Panc1 (cell line): ENCODE data around the gene SLC1A2. TPM values are rescaled to one million over a fixed set of nuclear protein-coding genes. Genes with fewer than 3 reads are reported as not detected.

Experiments
- ATAC-seq: fragments of 200-7000 bp; cut with Tn5 transposase; 2 replicates; pipeline ENCODE4 v1.9.1; 2020; ENCODE audit warnings: mild to moderate bottlenecking, moderate library complexity
- BruUV-seq: library from RNA; stranded (reverse); fragments of 400-500 nt; replicated peaks from 2 replicates; lab custom pipeline; 2021; lab: Mats Ljungman, UMichigan
- CTCF ChIA-PET: fragments of 300-600 bp; sonication (Branson Sonifier 250); formaldehyde crosslinking; loops from one replicate; lab custom pipeline; 2022; ENCODE audit warnings: antibody characterized with exemption; lab: Charles Lee
- POLR2A ChIA-PET: fragments of 300-600 bp; sonication (Branson Sonifier 250); formaldehyde crosslinking; loops from one replicate; lab custom pipeline; 2022; ENCODE audit warnings: antibody characterized with exemption; lab: Charles Lee
- DNase-seq: peaks from one replicate; pipeline ENCODE4 v3.0.0-alpha.2; 2010; ENCODE audit warnings: low read depth, low spot score
- H3K27ac ChIP-seq: 2 replicates; pipeline ENCODE4 v1.5.1; 2011; ENCODE audit warnings: mild to moderate bottlenecking, low read length, inconsistent platforms
- H3K27me3 ChIP-seq: fragments of 200-500 bp; sonication (Bioruptor generic); 2 replicates; pipeline ENCODE4 v1.6.0; 2014; ENCODE audit warnings: low read length, inconsistent platforms; ENCODE audit not compliant: control insufficient read depth, insufficient read depth
- H3K36me3 ChIP-seq: fragments of 200-500 bp; sonication (Bioruptor generic); 2 replicates; pipeline ENCODE4 v1.5.1; 2014; ENCODE audit warnings: inconsistent platforms, mild to moderate bottlenecking, low read length, moderate library complexity; ENCODE audit not compliant: control insufficient read depth, insufficient read depth
- H3K4me1 ChIP-seq: 2 replicates; pipeline ENCODE4 v1.5.1; 2011; ENCODE audit warnings: inconsistent platforms, mild to moderate bottlenecking, low read length, moderate library complexity; ENCODE audit not compliant: control insufficient read depth, insufficient read depth
- H3K4me3 ChIP-seq, 2 experiments: 2 replicates each; pipeline ENCODE4 v1.5.1; 2011 to 2012; ENCODE audit warnings: low read depth in 2 of 2, low read length in 2 of 2, mild to moderate bottlenecking in 2 of 2, inconsistent platforms in 1 of 2, moderate library complexity in 1 of 2
- H3K9me3 ChIP-seq: fragments of 200-500 bp; sonication (Bioruptor generic); 2 replicates; pipeline ENCODE4 v1.5.1; 2014; ENCODE audit warnings: low read depth, mild to moderate bottlenecking, inconsistent platforms, low read length, moderate library complexity; ENCODE audit not compliant: control insufficient read depth, insufficient read depth
- POLR2AphosphoS5 ChIP-seq: IDR thresholded peaks from 2 replicates; pipeline ENCODE4 v1.6.1; 2012; ENCODE audit warnings: mild to moderate bottlenecking, low read depth, low read length, moderate library complexity
- REST ChIP-seq, 2 experiments: IDR thresholded peaks; 2 replicates each; pipeline ENCODE4 v1.6.1; 2011 to 2012; ENCODE audit warnings: low read depth in 2 of 2, control low read depth in 1 of 2, low read length in 1 of 2, mild to moderate bottlenecking in 1 of 2, moderate library complexity in 1 of 2; ENCODE audit not compliant: insufficient read depth in 1 of 2
- SIN3A ChIP-seq: IDR thresholded peaks from 2 replicates; pipeline ENCODE4 v1.6.1; 2012; ENCODE audit warnings: low read depth, mild to moderate bottlenecking, low read length, moderate library complexity, borderline replicate concordance; ENCODE audit not compliant: insufficient read depth
- TCF7L2 ChIP-seq: IDR thresholded peaks from 2 replicates; pipeline ENCODE4 v1.6.1; 2011; ENCODE audit warnings: mild to moderate bottlenecking, low read depth, low read length, inconsistent platforms
- in situ Hi-C: cut with HindIII; loops from 2 replicates; pipeline ENCODE4 v1.10.0; 2016; ENCODE audit warnings: low sequenced_read_pairs, low pct_unique_long_range_greater_than_20kb
- intact Hi-C: fragments of 100-400 bp; cut with micrococcal nuclease; formaldehyde crosslinking; loops from one replicate; pipeline ENCODE4 v1.10.0; 2022; ENCODE audit not compliant: unreplicated experiment
- total RNA-seq: library from RNA; stranded (reverse); gene quantifications from one replicate; pipeline ENCODE4 v1.2.1, GENCODE V29; 2021; ENCODE audit not compliant: unreplicated experiment
- TF ChIP-seq, protein P1 (sequence below): fragments of 450-650 bp; IDR thresholded peaks from 2 replicates; pipeline ENCODE4 v1.5.1; 2017; ENCODE audit warnings: mild to moderate bottlenecking

Gene SLC1A2
- total RNA-seq, 1 experiment from 2014 or later: 0.21 TPM

DNA sequence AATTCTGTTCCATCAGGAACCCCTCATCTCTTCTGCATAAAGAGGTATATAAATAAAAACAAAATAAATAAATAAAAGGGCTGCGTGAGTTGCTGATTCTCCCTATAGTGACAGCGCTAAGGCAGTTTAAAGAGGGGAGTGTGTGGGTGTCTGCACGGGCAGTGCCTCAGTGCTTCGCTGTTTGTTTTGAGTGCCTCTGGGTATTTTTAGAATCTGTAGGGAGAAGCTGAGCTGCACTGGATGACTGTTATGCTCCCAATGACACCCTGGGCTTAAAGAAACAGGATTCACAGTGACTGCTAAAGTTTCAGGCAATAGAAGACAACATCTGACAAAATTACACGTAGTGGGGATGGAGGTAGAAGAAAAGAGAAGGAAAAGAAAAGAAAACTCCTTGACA is 38.8 kb downstream of the SLC1A2 start:
- intact Hi-C loops (no loop called here), in situ Hi-C loops (no loop called here)
- DNase-seq: no peak
- BruUV-seq: no TSS peak
- Histone ChIP-seq H3K4me3 (no peak overlapping the region), H3K27ac (peak overlapping the region; percentile 39; the same call in 1 of the 2 replicates), H3K4me1 (no peaks in the 10 kb centered on the region), H3K36me3 (no peaks in the 10 kb centered on the region), H3K9me3 (no peaks in the 10 kb centered on the region), H3K27me3 (no peaks in the 10 kb centered on the region)
- no peak for ATAC-seq
- POLR2A ChIA-PET: interaction anchor here (0.7 kb wide), 1 partner anchor 31 kb away, joined by 3 read pairs; no protein-coding TSS in a partner anchor
- CTCF ChIA-PET: no interaction called here
- TF ChIP-seq REST (IDR thresholded peaks at IDR 0.05; ENCODE audit: insufficient read depth in 1 of 2, low read depth in 2 of 2, low read length in 1 of 2): no peak
- TF ChIP-seq SIN3A: no peak
- TF ChIP-seq TCF7L2: no peak
- TF ChIP-seq POLR2AphosphoS5: no peak
- TF ChIP-seq, protein P1, sequence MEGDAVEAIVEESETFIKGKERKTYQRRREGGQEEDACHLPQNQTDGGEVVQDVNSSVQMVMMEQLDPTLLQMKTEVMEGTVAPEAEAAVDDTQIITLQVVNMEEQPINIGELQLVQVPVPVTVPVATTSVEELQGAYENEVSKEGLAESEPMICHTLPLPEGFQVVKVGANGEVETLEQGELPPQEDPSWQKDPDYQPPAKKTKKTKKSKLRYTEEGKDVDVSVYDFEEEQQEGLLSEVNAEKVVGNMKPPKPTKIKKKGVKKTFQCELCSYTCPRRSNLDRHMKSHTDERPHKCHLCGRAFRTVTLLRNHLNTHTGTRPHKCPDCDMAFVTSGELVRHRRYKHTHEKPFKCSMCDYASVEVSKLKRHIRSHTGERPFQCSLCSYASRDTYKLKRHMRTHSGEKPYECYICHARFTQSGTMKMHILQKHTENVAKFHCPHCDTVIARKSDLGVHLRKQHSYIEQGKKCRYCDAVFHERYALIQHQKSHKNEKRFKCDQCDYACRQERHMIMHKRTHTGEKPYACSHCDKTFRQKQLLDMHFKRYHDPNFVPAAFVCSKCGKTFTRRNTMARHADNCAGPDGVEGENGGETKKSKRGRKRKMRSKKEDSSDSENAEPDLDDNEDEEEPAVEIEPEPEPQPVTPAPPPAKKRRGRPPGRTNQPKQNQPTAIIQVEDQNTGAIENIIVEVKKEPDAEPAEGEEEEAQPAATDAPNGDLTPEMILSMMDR: no peak

GRCh38 chr11:35377262-35377661 is 42.1 kb downstream of the SLC1A2 start:
- H3K36me3 ChIP-seq: no peaks in the 10 kb centered on the region
- H3K4me3 ChIP-seq: no peak overlapping the region
- no peaks in the 10 kb centered on the region for H3K4me1 ChIP-seq
- POLR2A ChIA-PET: no interaction called here
- CTCF ChIA-PET: no interaction called here
- TF ChIP-seq, protein P1: no peak
- TF ChIP-seq SIN3A (no peak), REST (IDR thresholded peaks at IDR 0.05; ENCODE audit: insufficient read depth in 1 of 2, low read depth in 2 of 2, low read length in 1 of 2) (no peak), TCF7L2 (no peak), POLR2AphosphoS5 (no peak)
- H3K27ac ChIP-seq: no peak overlapping the region; the same call in 1 of the 2 replicates
- no TSS peak for BruUV-seq
- no peaks in the 10 kb centered on the region for H3K27me3 ChIP-seq
- ATAC-seq (no peak), DNase-seq (no peak)
- in situ Hi-C loops: no loop called here
- intact Hi-C loops: no loop called here
- no peaks in the 10 kb centered on the region for H3K9me3 ChIP-seq
